Measurements from ENCODE around the gene AGAP1. TPM values are rescaled to one million over a fixed set of nuclear protein-coding genes. Genes with fewer than 3 reads are reported as not detected.

Gene AGAP1
- total and polyA plus RNA-seq, 2 donors (not counting 3 experiments of a cell fraction or from before 2014, with no cell fraction given): 10.2 to 20.9 TPM

- H3K9ac ChIP-seq (replicated peaks; ENCODE audit: extremely low read depth, insufficient read depth, low read length): no peak overlapping the region
- FAIRE-seq (no peak), DNase-seq (ENCODE audit: low read depth, low spot score) (no peak)
- no peak overlapping the region for H3K27ac ChIP-seq (ENCODE audit: insufficient read depth, low read depth, low read length)
- no peaks in the 10 kb centered on the region for H3K79me2 ChIP-seq (ENCODE audit: control insufficient read depth, insufficient read depth, low read length)
- POLR2A ChIA-PET: no interaction called here
- no peak overlapping the region for H2AFZ ChIP-seq (ENCODE audit: low read depth, low read length)
- BruUV-seq (replicated peaks): no TSS peak
- CTCF ChIA-PET: interaction anchor here (0.6 to 1.8 kb wide), 3 partner anchors 18 to 83 kb away, joined by 3 to 5 read pairs (median 3); no protein-coding TSS in a partner anchor
- no peaks in the 10 kb centered on the region for H3K36me3 ChIP-seq (ENCODE audit: control insufficient read depth in 2 of 2, extremely low read depth in 1 of 2, insufficient read depth in 2 of 2, low read length in 2 of 2)
- intact Hi-C loops (cut with micrococcal nuclease): no loop called here
- H3K9me3 ChIP-seq (replicated peaks; ENCODE audit: control insufficient read depth, insufficient read depth, low read length): no peaks in the 10 kb centered on the region
- H4K20me1 ChIP-seq (replicated peaks; ENCODE audit: control insufficient read depth, extremely low read depth, insufficient read depth, low read length): no peaks in the 10 kb centered on the region
- no peaks in the 10 kb centered on the region for H3K27me3 ChIP-seq (ENCODE audit: control insufficient read depth in 2 of 2, insufficient read depth in 2 of 2, low read length in 2 of 2)
- no peak overlapping the region for H3K4me3 ChIP-seq (replicated peaks in 1 of 3; ENCODE audit: insufficient read depth in 1 of 3, low read depth in 1 of 3, low read length in 3 of 3)
- TF ChIP-seq GATA2 (IDR thresholded peaks at IDR 0.05; ENCODE audit: insufficient read depth, insufficient read length, low read depth, low read length): no peak
- no peak for TF ChIP-seq MAX (IDR thresholded peaks at IDR 0.05; ENCODE audit: insufficient read depth, insufficient read length)
- no peak for TF ChIP-seq POLR2AphosphoS5 (IDR thresholded peaks at IDR 0.05; ENCODE audit: insufficient read depth, low read depth, low read length)
- no peak for TF ChIP-seq MYC (IDR thresholded peaks at IDR 0.05; ENCODE audit: low read depth, low read length)
- no peak for TF ChIP-seq CTCF (IDR thresholded peaks at IDR 0.05; ENCODE audit: extremely low read depth in 1 of 2, insufficient read depth in 1 of 2, low read depth in 1 of 2, low read length in 2 of 2)
- no peak for TF ChIP-seq JUN (IDR thresholded peaks at IDR 0.05; ENCODE audit: borderline replicate concordance, insufficient read depth, insufficient read length, low read depth)
- TF ChIP-seq FOS (IDR thresholded peaks at IDR 0.05; ENCODE audit: borderline replicate concordance, insufficient read depth, low read length): no peak
- TF ChIP-seq POLR2A (IDR thresholded peaks at IDR 0.05; ENCODE audit: low read depth, low read length): no peak
- TF ChIP-seq EZH2 (IDR thresholded peaks at IDR 0.05; ENCODE audit: borderline replicate concordance, low read depth, low read length, severe bottlenecking): no peak
- H3K4me1 ChIP-seq (ENCODE audit: control insufficient read depth, extremely low read depth, insufficient read depth, low read length): peaks cover 13% of the 10 kb centered on the region
- no peak overlapping the region for H3K4me2 ChIP-seq (ENCODE audit: insufficient read depth, low read length)
- no peaks in the 10 kb centered on the region for H3K9me1 ChIP-seq (replicated peaks; ENCODE audit: control insufficient read depth, extremely low read depth, insufficient read depth, low read length)
- dilution Hi-C loops (cut with MboI; ENCODE audit: extremely low pct_ligation_motif_present, low sequenced_read_pairs): no loop called here
These were observed 410.7 kb downstream of the AGAP1 start for GRCh38 chr2:235904585-235904931.

Data from endothelial cell of umbilical vein (primary cell).